PFSK-1 (cell line): Measurements from ENCODE around the gene TMEM53.

Experiments used
- FOXP2 ChIP-seq: optimal IDR thresholded peaks from 2 replicates; pipeline ENCODE3; 2011; ENCODE audit warnings: borderline replicate concordance, control low read depth, inconsistent platforms; ENCODE audit not compliant: insufficient read depth; ENCODE audit errors: extremely low read length, extremely low read depth
- POLR2AphosphoS5 ChIP-seq: IDR thresholded peaks from 2 replicates; pipeline ENCODE4 v1.6.1; 2012; ENCODE audit warnings: low read depth, mild to moderate bottlenecking, control low read depth, low read length, moderate library complexity
- REST ChIP-seq, 2 experiments: IDR thresholded peaks; 2 replicates each; pipeline versions ENCODE4 v1.6.1 to v1.8.0; 2011 to 2012; ENCODE audit warnings: low read depth in 2 of 2, low read length in 2 of 2, control low read depth in 1 of 2, inconsistent platforms in 1 of 2, mild to moderate bottlenecking in 1 of 2, moderate library complexity in 1 of 2; ENCODE audit not compliant: insufficient read depth in 1 of 2
- SIN3A ChIP-seq: IDR thresholded peaks from 2 replicates; pipeline ENCODE4 v1.6.1; 2012; ENCODE audit warnings: mild to moderate bottlenecking, low read length, moderate library complexity, borderline replicate concordance; ENCODE audit not compliant: insufficient read depth
- TAF1 ChIP-seq: IDR thresholded peaks from 2 replicates; pipeline ENCODE4 v1.6.1; 2012; ENCODE audit warnings: low read length, control low read depth, borderline replicate concordance; ENCODE audit not compliant: insufficient read depth

The TMEM53 gene

GRCh38 chr1:44640200-44640853 lies 34.0 kb downstream of the TMEM53 start:
- TF ChIP-seq TAF1 = no peak
- no peak for TF ChIP-seq REST (IDR thresholded peaks at IDR 0.05; ENCODE audit: insufficient read depth in 1 of 2, low read depth in 2 of 2, low read length in 2 of 2)
- no peak for TF ChIP-seq POLR2AphosphoS5
- TF ChIP-seq SIN3A = no peak
- no peak for TF ChIP-seq FOXP2

- no peak for TF ChIP-seq TAF1
- no peak for TF ChIP-seq REST (IDR thresholded peaks at IDR 0.05; ENCODE audit: insufficient read depth in 1 of 2, low read depth in 2 of 2, low read length in 2 of 2)
- no peak for TF ChIP-seq POLR2AphosphoS5
- no peak for TF ChIP-seq SIN3A
- no peak for TF ChIP-seq FOXP2
Observed at GRCh38 chr1:44637702-44638411, 36.4 kb downstream of the TMEM53 start.

- TF ChIP-seq POLR2AphosphoS5 (no peak), FOXP2 (no peak), REST (IDR thresholded peaks at IDR 0.05; ENCODE audit: insufficient read depth in 1 of 2, low read depth in 2 of 2, low read length in 2 of 2) (no peak), SIN3A (no peak), TAF1 (no peak)
Observed at GRCh38 chr1:44636688-44637598, 37.3 kb downstream of the TMEM53 start.

GRCh38 chr1:44636083-44636687 lies 38.1 kb downstream of the TMEM53 start:
- TF ChIP-seq FOXP2 = no peak
- TF ChIP-seq TAF1 = no peak
- TF ChIP-seq REST (IDR thresholded peaks at IDR 0.05; ENCODE audit: insufficient read depth in 1 of 2, low read depth in 2 of 2, low read length in 2 of 2) = no peak
